Measurements from ENCODE around the gene NUP93.
"Not testable (repeated sequence)": the region's sequence is repeated elsewhere in the genome, so short reads cannot be mapped to it uniquely, and the experiment has no call there.

The NUP93 gene

DNA sequence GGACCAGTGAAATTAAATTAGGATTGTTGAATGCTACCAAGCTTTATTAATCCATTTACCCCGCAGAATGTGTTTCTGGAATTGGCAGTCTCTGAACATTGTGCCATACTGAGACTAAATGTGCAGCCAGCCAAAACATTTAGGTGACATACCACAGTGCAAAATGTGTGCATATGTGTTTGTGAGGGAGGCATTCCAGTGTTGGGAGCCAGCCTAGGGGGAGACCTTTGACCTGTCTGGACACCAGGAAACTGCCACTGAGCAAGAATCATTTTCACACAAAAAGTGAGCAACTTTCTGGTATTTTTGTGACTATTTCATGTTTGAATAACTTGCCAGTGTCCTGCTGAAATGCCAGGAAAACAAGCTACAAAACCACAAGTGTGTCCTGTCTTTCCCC lies 70.4 kb downstream of the NUP93 start:
- no peak overlapping the region for H3K4me2 ChIP-seq (ENCODE audit: low read depth, low read length)
- H3K79me2 ChIP-seq (ENCODE audit: low read length), result no peaks in the 10 kb centered on the region
- H3K4me1 ChIP-seq (ENCODE audit: low read length), result no peaks in the 10 kb centered on the region; the same call in 1 of the 2 replicates
- no peak for DNase-seq
- no peak overlapping the region for H3K27ac ChIP-seq (ENCODE audit: low read length)
- H3K9ac ChIP-seq (ENCODE audit: low read length), result no peak overlapping the region
- H3K9me2 ChIP-seq (replicated peaks; ENCODE audit: insufficient read depth, low read length), result no peaks in the 10 kb centered on the region
- no peaks in the 10 kb centered on the region for H3F3A ChIP-seq (ENCODE audit: insufficient read depth, low read length)
- H3K36me3 ChIP-seq (replicated peaks; ENCODE audit: insufficient read depth, low read length), result no peaks in the 10 kb centered on the region
- no peak overlapping the region for H2AFZ ChIP-seq (ENCODE audit: low read length)
- H4K20me1 ChIP-seq (ENCODE audit: insufficient read depth, low read length), result no peaks in the 10 kb centered on the region; the same call in 1 of the 2 replicates
- H3K4me3 ChIP-seq (ENCODE audit: low read length), result no peak overlapping the region
- no peaks in the 10 kb centered on the region for H3K27me3 ChIP-seq (replicated peaks; ENCODE audit: insufficient read depth, low read length)
- H3K9me3 ChIP-seq (replicated peaks; ENCODE audit: insufficient read depth, low read length), result no peaks in the 10 kb centered on the region
- no peak for TF ChIP-seq EZH2phosphoT487 (IDR thresholded peaks at IDR 0.05; ENCODE audit: low read length)
- TF ChIP-seq, protein P1, sequence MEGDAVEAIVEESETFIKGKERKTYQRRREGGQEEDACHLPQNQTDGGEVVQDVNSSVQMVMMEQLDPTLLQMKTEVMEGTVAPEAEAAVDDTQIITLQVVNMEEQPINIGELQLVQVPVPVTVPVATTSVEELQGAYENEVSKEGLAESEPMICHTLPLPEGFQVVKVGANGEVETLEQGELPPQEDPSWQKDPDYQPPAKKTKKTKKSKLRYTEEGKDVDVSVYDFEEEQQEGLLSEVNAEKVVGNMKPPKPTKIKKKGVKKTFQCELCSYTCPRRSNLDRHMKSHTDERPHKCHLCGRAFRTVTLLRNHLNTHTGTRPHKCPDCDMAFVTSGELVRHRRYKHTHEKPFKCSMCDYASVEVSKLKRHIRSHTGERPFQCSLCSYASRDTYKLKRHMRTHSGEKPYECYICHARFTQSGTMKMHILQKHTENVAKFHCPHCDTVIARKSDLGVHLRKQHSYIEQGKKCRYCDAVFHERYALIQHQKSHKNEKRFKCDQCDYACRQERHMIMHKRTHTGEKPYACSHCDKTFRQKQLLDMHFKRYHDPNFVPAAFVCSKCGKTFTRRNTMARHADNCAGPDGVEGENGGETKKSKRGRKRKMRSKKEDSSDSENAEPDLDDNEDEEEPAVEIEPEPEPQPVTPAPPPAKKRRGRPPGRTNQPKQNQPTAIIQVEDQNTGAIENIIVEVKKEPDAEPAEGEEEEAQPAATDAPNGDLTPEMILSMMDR (IDR thresholded peaks at IDR 0.05; ENCODE audit: low read length), result no peak
- TF ChIP-seq EZH2 (optimal IDR thresholded peaks at IDR 0.05; ENCODE audit: low read depth, low read length), result no peak

DNA sequence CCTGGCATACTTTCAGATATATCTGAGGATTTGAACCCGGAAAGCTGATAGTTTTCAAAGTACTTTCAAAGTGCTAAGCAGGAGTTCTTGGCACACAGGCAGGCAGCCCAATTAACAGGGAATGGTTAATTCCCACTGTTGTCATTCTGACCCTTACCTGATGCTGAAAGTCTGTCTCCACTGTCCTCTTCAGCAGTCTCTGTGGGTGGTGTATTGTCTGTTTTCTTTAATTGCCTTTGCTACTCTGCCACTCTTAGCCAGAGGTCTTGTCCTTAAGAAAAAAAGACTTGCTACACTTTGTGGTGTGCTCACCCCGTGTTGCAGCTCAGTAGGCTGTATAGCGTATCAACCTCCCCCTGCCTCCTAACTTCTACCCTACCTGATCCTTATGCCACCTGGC lies 71.8 kb downstream of the NUP93 start:
- H2AFZ ChIP-seq (ENCODE audit: low read length), result no peak overlapping the region
- no peaks in the 10 kb centered on the region for H3K27me3 ChIP-seq (replicated peaks; ENCODE audit: insufficient read depth, low read length)
- H3K36me3 ChIP-seq (replicated peaks; ENCODE audit: insufficient read depth, low read length), result no peaks in the 10 kb centered on the region
- H3K4me3 ChIP-seq (ENCODE audit: low read length), result no peak overlapping the region
- no peak overlapping the region for H3K9ac ChIP-seq (ENCODE audit: low read length)
- no peak overlapping the region for H3K27ac ChIP-seq (ENCODE audit: low read length)
- H3K79me2 ChIP-seq (ENCODE audit: low read length), result no peaks in the 10 kb centered on the region
- H4K20me1 ChIP-seq (ENCODE audit: insufficient read depth, low read length), result no peaks in the 10 kb centered on the region; the same call in 1 of the 2 replicates
- H3K9me3 ChIP-seq (replicated peaks; ENCODE audit: insufficient read depth, low read length), result no peaks in the 10 kb centered on the region
- DNase-seq, result no peak
- no peak overlapping the region for H3K4me2 ChIP-seq (ENCODE audit: low read depth, low read length)
- H3K4me1 ChIP-seq (ENCODE audit: low read length), result no peaks in the 10 kb centered on the region; the same call in 1 of the 2 replicates
- TF ChIP-seq EZH2 (optimal IDR thresholded peaks at IDR 0.05; ENCODE audit: low read depth, low read length), result no peak
- TF ChIP-seq, protein P1 (IDR thresholded peaks at IDR 0.05; ENCODE audit: low read length), result no peak
- TF ChIP-seq EZH2phosphoT487 (IDR thresholded peaks at IDR 0.05; ENCODE audit: low read length), result no peak
- H3K9me2 ChIP-seq (replicated peaks; ENCODE audit: insufficient read depth, low read length), result no peaks in the 10 kb centered on the region
- H3F3A ChIP-seq (ENCODE audit: insufficient read depth, low read length), result no peaks in the 10 kb centered on the region

DNA sequence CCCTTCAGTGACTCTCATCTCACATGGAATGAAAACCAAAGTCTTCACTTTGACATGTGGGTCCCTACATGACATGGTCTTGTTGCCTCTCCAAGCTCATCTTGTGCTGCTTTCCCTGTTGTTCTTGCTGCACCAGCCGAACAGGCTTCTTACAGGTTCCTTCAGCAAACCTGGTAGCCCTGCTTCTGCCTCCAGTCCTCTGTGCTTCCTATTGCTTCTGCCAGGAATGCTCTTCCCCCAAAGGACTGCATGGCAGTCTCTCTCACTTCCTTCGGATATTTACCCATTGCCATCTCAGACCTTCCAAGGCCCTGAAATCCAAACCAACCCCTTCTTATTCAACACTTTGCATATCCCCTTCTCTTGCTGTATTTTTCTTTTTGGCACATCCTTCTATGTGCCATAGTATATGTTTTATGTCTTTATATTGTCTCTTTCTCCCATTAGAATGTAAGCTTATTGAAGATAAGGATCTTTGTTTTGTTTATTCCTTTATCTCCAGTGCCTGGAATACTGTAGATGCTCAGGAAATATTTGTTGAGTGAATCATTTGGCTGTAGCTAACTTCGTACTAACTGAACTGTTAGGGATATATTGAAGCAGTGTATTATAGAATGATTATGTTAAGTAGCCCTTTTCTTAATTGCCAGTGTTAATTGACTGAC lies 77.2 kb downstream of the NUP93 start:
- H3F3A ChIP-seq (ENCODE audit: insufficient read depth, low read length), result no peaks in the 10 kb centered on the region
- H3K27ac ChIP-seq (ENCODE audit: low read length), result no peak overlapping the region
- no peaks in the 10 kb centered on the region for H3K79me2 ChIP-seq (ENCODE audit: low read length)
- no peaks in the 10 kb centered on the region for H3K27me3 ChIP-seq (replicated peaks; ENCODE audit: insufficient read depth, low read length)
- H3K9me3 ChIP-seq (replicated peaks; ENCODE audit: insufficient read depth, low read length), result no peaks in the 10 kb centered on the region
- H3K4me2 ChIP-seq (ENCODE audit: low read depth, low read length), result no peak overlapping the region
- H2AFZ ChIP-seq (ENCODE audit: low read length), result no peak overlapping the region
- DNase-seq, result no peak
- H4K20me1 ChIP-seq (ENCODE audit: insufficient read depth, low read length), result no peaks in the 10 kb centered on the region
- no peaks in the 10 kb centered on the region for H3K9me2 ChIP-seq (replicated peaks; ENCODE audit: insufficient read depth, low read length)
- TF ChIP-seq EZH2phosphoT487 (IDR thresholded peaks at IDR 0.05; ENCODE audit: low read length) (no peak), EZH2 (optimal IDR thresholded peaks at IDR 0.05; ENCODE audit: low read depth, low read length) (no peak)
- TF ChIP-seq, protein P1 (IDR thresholded peaks at IDR 0.05; ENCODE audit: low read length), result no peak
- no peak overlapping the region for H3K9ac ChIP-seq (ENCODE audit: low read length)
- H3K4me3 ChIP-seq (ENCODE audit: low read length), result no peak overlapping the region
- no peaks in the 10 kb centered on the region for H3K36me3 ChIP-seq (replicated peaks; ENCODE audit: insufficient read depth, low read length)
- H3K4me1 ChIP-seq (ENCODE audit: low read length), result no peaks in the 10 kb centered on the region

- not testable (repeated sequence) for H3K9ac ChIP-seq (ENCODE audit: low read length); H3K4me2 ChIP-seq (ENCODE audit: low read depth, low read length); DNase-seq; H3K4me3 ChIP-seq (ENCODE audit: low read length); H3K9me3 ChIP-seq (replicated peaks; ENCODE audit: insufficient read depth, low read length); H2AFZ ChIP-seq (ENCODE audit: low read length); H3K9me2 ChIP-seq (replicated peaks; ENCODE audit: insufficient read depth, low read length); H3F3A ChIP-seq (ENCODE audit: insufficient read depth, low read length); H3K27ac ChIP-seq (ENCODE audit: low read length); H3K36me3 ChIP-seq (replicated peaks; ENCODE audit: insufficient read depth, low read length); H3K4me1 ChIP-seq (ENCODE audit: low read length); H3K27me3 ChIP-seq (replicated peaks; ENCODE audit: insufficient read depth, low read length); H4K20me1 ChIP-seq (ENCODE audit: insufficient read depth, low read length); H3K79me2 ChIP-seq (ENCODE audit: low read length)
Measured at GRCh38 chr16:56807676-56808067, 77.7 kb downstream of the NUP93 start.

Measured in MM.1S (cell line).